WI38 (cell line): ENCODE measurements around the gene ODAD3.
"Not testable (repeated sequence)": the region's sequence is repeated elsewhere in the genome, so short reads cannot be mapped to it uniquely, and the experiment has no call there.

ENCODE experiments used
- H3K4me3 ChIP-seq: 2 replicates; pipeline ENCODE4 v1.5.1; 2011; ENCODE audit warnings: low read depth, mild to moderate bottlenecking, control low read depth, low read length
- TF ChIP-seq, protein P1 (sequence below): IDR thresholded peaks from 2 replicates; pipeline ENCODE4 v1.5.1; 2012; ENCODE audit warnings: low read depth, mild to moderate bottlenecking, control low read depth, low read length

ODAD3 gene

DNA sequence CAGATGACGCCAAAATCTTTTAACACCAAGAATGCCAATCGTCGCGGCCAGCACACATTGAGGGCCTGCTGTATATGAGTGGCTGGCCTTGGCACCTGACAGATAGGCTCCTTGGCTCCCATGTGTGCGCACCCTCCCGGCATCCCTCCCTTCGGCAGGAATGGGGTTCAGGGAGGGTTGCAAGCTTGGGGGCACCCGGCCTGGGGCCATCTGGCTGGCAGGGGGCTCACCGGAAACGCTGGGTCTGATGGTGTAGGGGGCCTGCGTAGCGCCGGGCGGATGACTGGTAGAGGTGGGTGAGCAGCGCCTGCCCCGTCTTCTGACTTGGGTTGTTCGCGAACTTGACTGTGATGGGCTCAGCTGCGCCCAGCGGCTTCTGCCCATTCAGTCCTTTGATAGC lies 22.9 kb upstream of the ODAD3 start:
- no peak overlapping the region for H3K4me3 ChIP-seq
- TF ChIP-seq, protein P1, sequence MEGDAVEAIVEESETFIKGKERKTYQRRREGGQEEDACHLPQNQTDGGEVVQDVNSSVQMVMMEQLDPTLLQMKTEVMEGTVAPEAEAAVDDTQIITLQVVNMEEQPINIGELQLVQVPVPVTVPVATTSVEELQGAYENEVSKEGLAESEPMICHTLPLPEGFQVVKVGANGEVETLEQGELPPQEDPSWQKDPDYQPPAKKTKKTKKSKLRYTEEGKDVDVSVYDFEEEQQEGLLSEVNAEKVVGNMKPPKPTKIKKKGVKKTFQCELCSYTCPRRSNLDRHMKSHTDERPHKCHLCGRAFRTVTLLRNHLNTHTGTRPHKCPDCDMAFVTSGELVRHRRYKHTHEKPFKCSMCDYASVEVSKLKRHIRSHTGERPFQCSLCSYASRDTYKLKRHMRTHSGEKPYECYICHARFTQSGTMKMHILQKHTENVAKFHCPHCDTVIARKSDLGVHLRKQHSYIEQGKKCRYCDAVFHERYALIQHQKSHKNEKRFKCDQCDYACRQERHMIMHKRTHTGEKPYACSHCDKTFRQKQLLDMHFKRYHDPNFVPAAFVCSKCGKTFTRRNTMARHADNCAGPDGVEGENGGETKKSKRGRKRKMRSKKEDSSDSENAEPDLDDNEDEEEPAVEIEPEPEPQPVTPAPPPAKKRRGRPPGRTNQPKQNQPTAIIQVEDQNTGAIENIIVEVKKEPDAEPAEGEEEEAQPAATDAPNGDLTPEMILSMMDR: no peak

DNA sequence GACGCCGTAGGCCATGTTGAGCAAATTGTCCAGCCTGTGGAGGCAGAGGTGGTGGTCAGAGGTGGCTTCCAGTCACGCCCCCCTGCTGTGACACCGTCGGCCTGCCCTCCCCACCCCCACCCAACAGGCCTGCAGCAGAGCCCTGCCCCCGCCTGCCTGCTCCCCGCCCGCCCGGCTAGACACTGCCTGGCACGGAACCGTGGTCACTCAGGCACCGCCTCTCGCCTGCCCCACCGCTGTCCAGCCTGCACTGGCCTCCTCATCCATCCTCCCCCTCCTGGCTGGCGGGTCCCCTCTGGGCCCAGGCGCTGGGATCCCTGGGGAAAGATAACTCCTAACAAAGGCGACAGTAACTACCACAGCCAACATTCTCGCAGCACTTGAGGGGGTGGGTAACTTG lies 22.2 kb upstream of the ODAD3 start:
- TF ChIP-seq, protein P1: no peak
- no peak overlapping the region for H3K4me3 ChIP-seq

DNA sequence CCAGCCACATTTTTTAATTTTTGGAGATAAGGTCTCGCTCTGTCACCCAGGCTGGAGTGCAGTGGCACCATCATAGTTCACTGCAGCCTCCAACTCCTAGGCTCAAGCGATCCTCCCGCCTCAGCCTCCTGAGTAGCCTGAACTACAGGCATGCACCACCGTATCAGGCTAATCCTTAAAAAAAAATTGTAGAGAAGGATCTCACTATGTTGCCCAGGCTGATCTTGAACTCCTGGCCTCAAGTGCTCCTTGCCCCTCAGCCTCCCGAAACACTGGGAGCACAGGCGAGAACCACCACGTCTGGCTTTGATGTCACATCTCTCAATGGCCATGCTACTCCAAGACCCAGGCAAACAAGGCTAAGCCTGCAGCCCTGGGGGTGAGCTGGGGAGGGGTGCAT lies 21.7 kb upstream of the ODAD3 start:
- no peak overlapping the region for H3K4me3 ChIP-seq
- TF ChIP-seq, protein P1: no peak

DNA sequence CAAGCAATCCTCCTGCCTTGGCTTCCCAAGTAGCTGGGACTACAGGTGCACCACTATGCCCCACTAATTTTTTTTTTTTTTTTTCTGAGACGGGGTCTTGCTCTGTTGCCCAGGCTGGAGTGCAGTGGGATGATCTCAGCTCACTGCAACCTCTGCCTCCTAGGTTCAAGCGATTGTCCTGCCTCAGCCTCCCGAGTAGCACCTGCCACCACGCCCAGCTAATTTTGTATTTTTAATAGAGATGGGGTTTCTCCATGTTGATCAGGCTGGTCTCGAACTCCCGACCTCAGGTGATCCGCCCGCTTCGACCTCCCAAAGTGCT lies 20.3 kb upstream of the ODAD3 start:
- H3K4me3 ChIP-seq: not testable (repeated sequence)

DNA sequence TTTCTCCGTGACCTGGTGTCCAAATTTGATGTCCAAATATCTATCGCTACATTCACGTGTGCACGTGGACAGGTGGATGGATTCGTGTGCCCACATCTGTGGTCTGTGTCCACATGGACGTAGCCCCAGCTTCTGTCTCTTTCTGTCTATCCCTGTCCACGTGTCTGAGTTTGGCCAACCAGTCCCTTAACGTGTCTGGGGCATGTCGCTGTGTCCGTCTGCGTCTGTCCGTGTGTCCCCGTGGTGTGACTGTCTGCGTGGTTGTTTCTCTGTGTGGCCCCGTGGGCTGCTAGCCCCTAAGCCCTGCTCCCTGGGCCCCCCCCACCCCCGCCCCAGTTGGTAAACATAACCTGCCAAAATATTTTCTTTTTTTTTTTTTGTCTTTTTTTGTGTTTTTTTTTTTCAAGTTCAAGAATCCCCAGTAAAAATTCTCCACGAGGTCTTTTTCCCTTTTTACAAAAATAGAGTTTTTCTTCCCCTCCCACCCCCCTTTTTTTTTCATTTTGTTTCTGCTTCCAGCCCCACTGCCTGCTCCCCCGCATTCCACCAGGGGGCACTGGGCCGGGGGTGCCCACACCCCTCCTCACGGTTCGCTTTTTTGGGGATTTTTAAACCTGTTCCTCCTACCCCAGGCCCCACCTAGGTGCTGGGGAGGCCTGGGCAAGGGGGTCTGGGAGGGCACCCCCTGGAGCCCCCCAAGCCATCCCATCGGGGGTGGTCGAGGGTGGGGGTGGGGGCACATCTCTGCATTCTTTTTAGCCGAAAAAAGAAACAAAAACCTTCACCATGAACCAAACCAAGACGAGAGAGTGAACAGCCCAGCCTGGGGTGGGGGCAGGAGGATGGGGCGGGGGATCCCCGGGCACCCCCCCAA lies 18.8 kb upstream of the ODAD3 start:
- TF ChIP-seq, protein P1: peak; percentile 31
- H3K4me3 ChIP-seq: no peak overlapping the region

DNA sequence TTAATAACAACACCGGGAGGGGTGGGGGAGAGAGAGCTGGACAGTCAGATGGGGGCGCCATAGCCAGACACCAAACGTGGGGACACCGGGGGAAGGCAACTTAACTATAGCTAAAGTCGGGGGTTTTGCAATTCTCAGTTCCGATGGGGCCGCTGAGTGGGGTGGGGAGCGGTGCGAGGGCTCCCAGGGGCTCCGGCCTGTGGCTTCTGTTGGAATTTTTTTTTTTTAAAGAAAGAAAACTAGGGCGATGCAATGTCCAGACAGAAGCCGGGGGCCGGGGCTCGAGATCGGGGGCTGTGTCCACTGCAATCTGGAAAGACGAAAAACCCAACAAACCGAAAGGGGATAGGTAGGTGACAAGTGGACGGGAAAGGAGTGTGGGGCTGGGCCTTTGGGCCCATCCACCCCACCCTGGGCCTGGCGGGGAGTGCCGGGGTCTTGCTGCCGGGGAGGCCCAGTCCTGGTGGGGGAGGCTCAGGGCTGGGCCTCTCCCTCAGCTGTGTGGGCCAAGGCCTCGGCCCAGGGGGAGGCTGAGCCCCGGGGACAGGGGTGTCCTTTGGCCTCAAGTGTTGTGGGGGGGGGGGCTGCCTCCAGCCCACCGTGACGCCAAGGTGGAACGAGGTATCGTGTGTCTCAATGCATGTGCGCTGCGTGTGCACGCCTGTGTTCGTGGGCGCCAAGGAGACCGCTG lies 17.8 kb upstream of the ODAD3 start:
- TF ChIP-seq, protein P1: no peak
- no peak overlapping the region for H3K4me3 ChIP-seq

DNA sequence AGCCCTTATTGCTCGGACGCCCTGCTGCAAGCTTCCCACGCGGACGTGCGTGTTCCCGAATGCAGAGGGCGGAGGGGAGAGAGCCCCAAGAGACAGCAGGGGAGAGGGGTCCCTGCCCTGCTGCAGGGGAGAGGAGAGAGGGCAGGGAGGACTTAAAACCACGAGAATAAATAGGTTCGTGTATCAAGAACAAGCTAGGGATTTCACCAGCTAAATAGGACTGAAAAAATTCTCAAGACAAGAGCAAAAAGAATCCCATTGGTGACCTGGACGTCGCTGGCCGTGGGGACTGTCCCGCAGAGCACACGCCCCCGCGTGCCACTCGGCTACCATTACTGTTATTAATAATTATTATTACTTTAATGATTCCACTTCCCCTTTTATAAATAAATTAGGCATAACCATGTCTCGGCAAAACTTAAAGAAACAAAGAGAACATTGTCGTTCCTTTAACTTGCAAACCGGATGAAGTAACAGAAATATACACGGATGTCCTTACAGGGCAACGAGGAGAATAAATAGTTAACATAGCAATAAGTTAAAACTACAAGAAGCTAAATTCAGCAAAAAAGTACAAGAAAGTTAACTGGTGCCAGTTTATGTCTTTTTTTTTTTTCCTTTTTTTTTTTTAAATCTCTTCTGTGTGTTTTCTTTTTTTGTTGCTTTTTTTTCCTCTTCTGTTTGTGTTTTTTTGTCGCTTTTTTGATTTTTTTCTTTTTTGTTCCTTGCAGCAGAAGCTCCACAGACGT lies 17.1 kb upstream of the ODAD3 start:
- TF ChIP-seq, protein P1: no peak
- H3K4me3 ChIP-seq: no peak overlapping the region
